GM08714 (cell line): ENCODE data around the gene UBE2R2.
"Not testable (repeated sequence)": the region's sequence is repeated elsewhere in the genome, so short reads cannot be mapped to it uniquely, and the experiment has no call there.

Experiments
- H3K4me3 ChIP-seq: fragments of 200-500 bp; sonication (Bioruptor generic); 2 replicates; pipeline ENCODE4 v1.5.1; 2014; ENCODE audit warnings: mild to moderate bottlenecking, low read length, inconsistent platforms
- ZNF274 ChIP-seq: IDR thresholded peaks from 2 replicates; pipeline ENCODE4 v1.6.1; 2012; ENCODE audit warnings: mild to moderate bottlenecking, low read depth, low read length

Gene UBE2R2

GRCh38 chr9:33794560-33794959, 22.4 kb upstream of the UBE2R2 start:
- TF ChIP-seq ZNF274, result no peak
- H3K4me3 ChIP-seq, result no peak overlapping the region

DNA sequence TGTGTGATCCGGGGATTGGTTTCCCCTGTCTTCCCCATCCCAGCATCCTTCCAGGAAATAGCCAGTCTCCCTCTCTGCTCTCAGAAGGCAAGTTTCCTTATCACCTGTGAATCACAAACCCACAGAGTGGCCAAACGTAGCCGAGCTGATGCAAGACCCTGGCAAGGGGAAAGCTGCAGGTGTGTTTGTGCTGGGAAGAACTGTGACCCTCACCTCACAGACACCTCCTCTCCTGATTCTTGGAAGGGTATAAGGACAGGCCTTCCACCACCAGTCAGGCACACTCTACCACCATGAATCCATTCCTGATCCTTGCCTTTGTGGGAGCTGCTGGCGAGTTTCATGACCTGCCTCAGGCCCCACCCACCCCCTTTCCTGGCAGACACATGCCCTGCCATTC, 21.7 kb upstream of the UBE2R2 start, which contains the start of gene PRSS3:
PRSS3 (plus strand) TSS at position 281 of the 400 bp plus-strand sequence; CDS start at position 294, 13 bp downstream.
- no peak within 1 kb of the TSS for H3K4me3 ChIP-seq
- no peak for TF ChIP-seq ZNF274

DNA sequence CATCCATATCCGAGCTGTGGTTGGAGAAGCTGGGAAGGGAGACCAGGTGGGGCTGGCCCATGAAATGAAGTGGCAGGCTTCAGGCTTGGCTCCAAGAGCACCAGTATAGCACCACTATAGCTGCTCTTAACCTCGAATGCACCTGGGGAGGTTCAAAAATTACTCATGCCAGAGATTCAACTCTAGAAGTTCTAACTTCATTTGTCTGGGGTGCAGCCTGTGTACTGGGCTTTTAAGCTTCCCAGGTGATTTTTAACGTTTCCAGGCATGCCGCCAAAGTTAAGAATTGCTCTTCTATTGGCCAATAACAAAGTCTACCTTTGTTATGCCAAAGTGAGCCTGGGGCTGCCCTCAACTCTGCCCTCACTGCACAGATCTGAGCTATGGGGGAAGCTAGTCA, 21.1 kb upstream of the UBE2R2 start:
- TF ChIP-seq ZNF274, result no peak
- H3K4me3 ChIP-seq, result no peak overlapping the region

GRCh38 chr9:33796679-33797078, 20.3 kb upstream of the UBE2R2 start:
- H3K4me3 ChIP-seq, result not testable (repeated sequence)

DNA sequence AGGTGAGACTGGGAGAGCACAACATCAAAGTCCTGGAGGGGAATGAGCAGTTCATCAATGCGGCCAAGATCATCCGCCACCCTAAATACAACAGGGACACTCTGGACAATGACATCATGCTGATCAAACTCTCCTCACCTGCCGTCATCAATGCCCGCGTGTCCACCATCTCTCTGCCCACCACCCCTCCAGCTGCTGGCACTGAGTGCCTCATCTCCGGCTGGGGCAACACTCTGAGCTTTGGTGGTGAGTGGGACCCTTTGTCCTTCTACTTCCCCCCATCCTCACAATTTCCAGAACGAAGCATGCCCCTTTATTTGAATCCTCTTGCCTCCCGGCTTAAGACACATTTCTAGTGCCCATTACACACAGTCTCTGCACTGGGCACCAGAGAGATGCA, 19.1 kb upstream of the UBE2R2 start:
- no peak for TF ChIP-seq ZNF274
- no peak overlapping the region for H3K4me3 ChIP-seq

- H3K4me3 ChIP-seq, result no peak overlapping the region
- TF ChIP-seq ZNF274, result no peak
These were observed 18.4 kb upstream of the UBE2R2 start for GRCh38 chr9:33798545-33798944.

DNA sequence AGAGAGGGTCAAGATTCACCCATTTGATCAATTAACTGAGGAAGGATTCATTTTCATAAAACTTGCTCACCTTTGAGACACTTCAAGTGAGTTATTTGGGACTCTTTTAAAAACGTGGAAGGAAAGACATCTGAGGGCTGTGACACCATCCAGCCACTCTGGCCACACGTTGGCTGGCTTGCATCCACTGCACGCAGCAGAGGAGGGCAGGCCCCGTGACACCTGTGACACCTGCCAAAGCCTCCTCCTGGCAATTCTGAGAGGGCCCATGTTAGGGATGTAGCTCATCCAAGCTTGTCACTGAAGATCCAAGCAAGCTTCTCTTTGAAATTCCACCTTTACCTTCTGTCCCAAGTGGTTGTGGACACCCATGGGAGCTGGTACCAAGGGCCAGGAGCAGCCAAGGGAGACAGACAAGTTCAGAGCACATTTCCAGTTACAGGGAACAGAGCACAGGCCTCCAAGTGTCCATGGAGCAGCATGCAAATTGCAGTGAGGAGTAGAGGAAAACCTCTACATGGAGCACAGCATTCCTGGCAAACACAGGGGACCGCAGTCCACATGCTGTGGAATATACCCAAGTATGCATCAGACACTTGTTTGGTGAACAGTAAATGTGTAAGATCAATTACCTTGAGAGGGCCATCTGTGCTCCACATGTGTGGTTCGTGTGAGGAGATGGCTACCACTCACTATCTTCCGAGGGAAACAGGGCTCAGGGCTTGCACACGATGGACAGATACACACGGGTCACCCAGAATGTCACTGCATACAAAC, 16.8 kb upstream of the UBE2R2 start:
- no peak overlapping the region for H3K4me3 ChIP-seq
- TF ChIP-seq ZNF274, result no peak

GRCh38 chr9:33800886-33801285, 16.1 kb upstream of the UBE2R2 start:
- no peak overlapping the region for H3K4me3 ChIP-seq
- TF ChIP-seq ZNF274, result no peak

GRCh38 chr9:33801943-33802500, 14.9 kb upstream of the UBE2R2 start:
- H3K4me3 ChIP-seq, result not testable (repeated sequence)

- H3K4me3 ChIP-seq, result not testable (repeated sequence)
These were observed 12.8 kb upstream of the UBE2R2 start for GRCh38 chr9:33804196-33804595.

DNA sequence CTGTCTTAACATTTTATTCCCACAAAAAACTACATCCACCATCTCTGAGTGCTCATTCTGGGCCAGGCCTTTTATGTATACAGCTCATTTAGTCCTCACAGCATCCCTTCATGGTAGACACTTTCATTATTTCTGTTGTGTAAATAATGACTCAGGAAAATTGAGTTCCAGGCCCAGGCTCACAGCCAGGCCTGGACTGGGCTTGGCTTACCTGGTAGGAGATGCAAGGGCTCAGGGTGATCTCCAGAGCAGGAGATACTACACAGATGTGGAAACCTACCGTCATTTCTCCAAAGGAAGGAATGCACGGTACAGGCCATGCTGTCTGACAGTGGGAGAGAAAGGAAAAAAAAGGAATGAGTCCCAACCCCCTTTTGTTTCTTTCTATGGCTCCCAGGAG, 9.8 kb upstream of the UBE2R2 start:
- H3K4me3 ChIP-seq, result not testable (repeated sequence)

- H3K4me3 ChIP-seq, result not testable (repeated sequence)
These were observed 8.0 kb upstream of the UBE2R2 start for GRCh38 chr9:33808979-33809322.

DNA sequence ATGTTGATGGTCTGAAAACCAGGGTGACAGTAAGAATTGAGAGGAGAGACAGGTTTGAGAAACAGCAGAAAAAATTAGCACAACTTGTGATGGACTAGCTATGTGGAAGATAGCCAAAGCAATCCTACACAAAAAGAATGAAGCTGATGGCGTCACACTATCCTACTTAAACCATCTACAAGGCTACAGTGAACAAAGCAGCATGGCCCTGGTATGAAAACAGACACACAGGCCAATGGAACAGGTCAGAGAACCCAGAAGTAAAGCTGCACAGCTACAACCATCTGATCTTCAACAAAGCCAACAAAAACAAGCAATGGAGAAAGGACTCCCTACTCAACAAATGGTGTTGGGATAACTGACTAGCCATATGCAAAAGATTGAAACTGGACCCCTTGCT, 7.5 kb upstream of the UBE2R2 start:
- no peak for TF ChIP-seq ZNF274
- H3K4me3 ChIP-seq, result peak overlapping the region; percentile 47; the same call in 1 of the 2 replicates

GRCh38 chr9:33813712-33814641, 3.0 kb upstream of the UBE2R2 start:
- TF ChIP-seq ZNF274, result no peak

GRCh38 chr9:33815781-33816180, 1.2 kb upstream of the UBE2R2 start:
- TF ChIP-seq ZNF274, result no peak
- H3K4me3 ChIP-seq, result no peak overlapping the region; the same call in 1 of the 2 replicates

More at GRCh38 chr9:33813712-33814641, 3.0 kb upstream of the UBE2R2 start:
- H3K4me3 ChIP-seq, result no peak overlapping the region
